IMR-90 (cell line): Measurements from ENCODE around the gene AGBL3.

ENCODE experiments used
- MAFK ChIP-seq: IDR thresholded peaks from 2 replicates; pipeline ENCODE4 v1.6.1; 2012; ENCODE audit warnings: low read depth, low read length, improper control_type of control experiment
- RFX5 ChIP-seq: IDR thresholded peaks from 2 replicates; pipeline ENCODE4 v1.8.0; 2012; ENCODE audit warnings: low read depth, mild to moderate bottlenecking, low read length, moderate library complexity

- no peak for TF ChIP-seq MAFK
- TF ChIP-seq RFX5: no peak
Observed at GRCh38 chr7:135181261-135181928, 195.1 kb downstream of the AGBL3 start.
